ENCODE data around the gene GPAT3.
A peak's percentile ranks its signal among the peaks of the same experiment; 100 is the strongest.
"Not testable (repeated sequence)": the region's sequence is repeated elsewhere in the genome, so short reads cannot be mapped to it uniquely, and the experiment has no call there.

Gene GPAT3

GRCh38 chr4:83535520-83536361, at the start of gene GPAT3:
Gene GPAT3 (plus strand): TSS chr4:83536108. CDS start chr4:83536623, 515 bp downstream.
- DNase-seq (ENCODE audit: low read depth in 3 of 3, low spot score in 1 of 3), result peak in 2 of 3 donors; percentile 35 to 48

- no peak for DNase-seq (ENCODE audit: low read depth in 3 of 3, low spot score in 1 of 3)
Observed at GRCh38 chr4:83486457-83487129, 49.3 kb upstream of the GPAT3 start.

- no peak for DNase-seq (ENCODE audit: low read depth in 3 of 3, low spot score in 1 of 3)
Observed at GRCh38 chr4:83489711-83490326, 46.1 kb upstream of the GPAT3 start.

GRCh38 chr4:83490876-83491450, 44.9 kb upstream of the GPAT3 start:
- no peak for DNase-seq (ENCODE audit: low read depth in 3 of 3, low spot score in 1 of 3)

GRCh38 chr4:83496085-83496917, 39.6 kb upstream of the GPAT3 start:
- DNase-seq (ENCODE audit: low read depth in 3 of 3, low spot score in 1 of 3), result not testable (repeated sequence)

- DNase-seq (ENCODE audit: low read depth in 3 of 3, low spot score in 1 of 3), result no peak
Observed at GRCh38 chr4:83498187-83498586, 37.7 kb upstream of the GPAT3 start.

GRCh38 chr4:83501671-83502070, 34.2 kb upstream of the GPAT3 start:
- not testable (repeated sequence) for DNase-seq (ENCODE audit: low read depth in 3 of 3, low spot score in 1 of 3)

GRCh38 chr4:83503974-83504373, 31.9 kb upstream of the GPAT3 start:
- DNase-seq (ENCODE audit: low read depth in 3 of 3, low spot score in 1 of 3), result no peak

GRCh38 chr4:83504503-83504902, 31.4 kb upstream of the GPAT3 start:
- DNase-seq (ENCODE audit: low read depth in 3 of 3, low spot score in 1 of 3), result no peak

- no peak for DNase-seq (ENCODE audit: low read depth in 3 of 3, low spot score in 1 of 3)
Observed at GRCh38 chr4:83504996-83505395, 30.9 kb upstream of the GPAT3 start.

- DNase-seq (ENCODE audit: low read depth in 3 of 3, low spot score in 1 of 3), result peak in 2 of 3 donors; percentile 6 to 8
Observed at GRCh38 chr4:83509156-83509585, 26.7 kb upstream of the GPAT3 start.

GRCh38 chr4:83510442-83510841, 25.5 kb upstream of the GPAT3 start:
- DNase-seq (ENCODE audit: low read depth in 3 of 3, low spot score in 1 of 3), result no peak

GRCh38 chr4:83516042-83516772, 19.7 kb upstream of the GPAT3 start:
- DNase-seq (ENCODE audit: low read depth in 3 of 3, low spot score in 1 of 3), result no peak

GRCh38 chr4:83522239-83522638, 13.7 kb upstream of the GPAT3 start:
- no peak for DNase-seq (ENCODE audit: low read depth in 3 of 3, low spot score in 1 of 3)

- DNase-seq (ENCODE audit: low read depth in 3 of 3, low spot score in 1 of 3), result no peak
Observed at GRCh38 chr4:83527671-83528070, 8.2 kb upstream of the GPAT3 start.

GRCh38 chr4:83536362-83537272, 709 bp downstream of the GPAT3 start:
- no peak for DNase-seq (ENCODE audit: low read depth in 3 of 3, low spot score in 1 of 3)

- no peak for DNase-seq (ENCODE audit: low read depth in 3 of 3, low spot score in 1 of 3)
Observed at GRCh38 chr4:83542225-83542624, 6.3 kb downstream of the GPAT3 start.

GRCh38 chr4:83546786-83547185, 10.9 kb downstream of the GPAT3 start:
- DNase-seq (ENCODE audit: low read depth in 3 of 3, low spot score in 1 of 3), result no peak

All from stimulated activated CD4-positive, alpha-beta T cell treated with anti-CD3 and anti-CD28 coated beads, TNF-alpha, amount 100 ng/mL, for 1 hour (primary cell).